H9 (cell line): ENCODE results near the gene ADRA2A. TPM values are rescaled to one million over a fixed set of nuclear protein-coding genes. Genes with fewer than 3 reads are reported as not detected.

Experiments
- DNase-seq: peaks from one replicate; pipeline ENCODE4 v3.0.0-alpha.2; 2017
- H2AFZ ChIP-seq: one replicate; pipeline ENCODE4 v1.6.1; 2013; ENCODE audit warnings: mild to moderate bottlenecking, low read length, control low read depth, moderate library complexity
- H2AK5ac ChIP-seq: 2 replicates; pipeline ENCODE4 v1.6.1; 2013; ENCODE audit warnings: low read length, control low read depth, mixed read lengths; ENCODE audit not compliant: insufficient read length
- H2BK120ac ChIP-seq: one replicate; pipeline ENCODE4 v1.6.1; 2013; ENCODE audit warnings: low read depth, mild to moderate bottlenecking, low read length, control low read depth, inconsistent platforms; ENCODE audit not compliant: poor library complexity, severe bottlenecking
- H2BK12ac ChIP-seq: 2 replicates; pipeline ENCODE4 v1.6.1; 2013; ENCODE audit warnings: low read length, control low read depth, mixed read lengths, low read depth; ENCODE audit not compliant: insufficient read length
- H2BK15ac ChIP-seq: 2 replicates; pipeline ENCODE4 v1.6.1; 2013; ENCODE audit warnings: low read depth, low read length, control low read depth
- H2BK20ac ChIP-seq: one replicate; pipeline ENCODE4 v1.6.1; 2013; ENCODE audit warnings: low read depth, mild to moderate bottlenecking, low read length, control low read depth, inconsistent platforms; ENCODE audit not compliant: poor library complexity, severe bottlenecking
- H2BK5ac ChIP-seq: 2 replicates; pipeline ENCODE4 v1.6.1; 2013; ENCODE audit warnings: low read length, control low read depth, mixed read lengths; ENCODE audit not compliant: insufficient read length
- H3K14ac ChIP-seq: 2 replicates; pipeline ENCODE4 v1.6.1; 2013; ENCODE audit warnings: low read length, control low read depth; ENCODE audit not compliant: insufficient read depth
- H3K18ac ChIP-seq: 2 replicates; pipeline ENCODE4 v1.6.1; 2013; ENCODE audit warnings: low read depth, mild to moderate bottlenecking, mixed read lengths, low read length, control low read depth; ENCODE audit not compliant: insufficient read length
- H3K23ac ChIP-seq: 2 replicates; pipeline ENCODE4 v1.6.1; 2013; ENCODE audit warnings: low read length, control low read depth, mixed read lengths, low read depth; ENCODE audit not compliant: insufficient read length
- H3K23me2 ChIP-seq: 2 replicates; pipeline ENCODE4 v1.6.1; 2013; ENCODE audit warnings: low read depth, mild to moderate bottlenecking, mixed read lengths, low read length, control low read depth; ENCODE audit not compliant: insufficient read length, poor library complexity, severe bottlenecking
- H3K27ac ChIP-seq: 2 replicates; pipeline ENCODE4 v1.5.1; 2013; ENCODE audit warnings: low read length, control low read depth, mixed read lengths, low read depth; ENCODE audit not compliant: insufficient read length
- H3K27me3 ChIP-seq: 2 replicates; pipeline ENCODE4 v1.6.1; 2013; ENCODE audit warnings: low read length, control low read depth, inconsistent platforms; ENCODE audit not compliant: insufficient read depth
- H3K4ac ChIP-seq: 2 replicates; pipeline ENCODE4 v1.6.1; 2013; ENCODE audit warnings: low read depth, mild to moderate bottlenecking, control low read depth, inconsistent platforms, low read length, moderate library complexity
- H3K4me1 ChIP-seq: 2 replicates; pipeline ENCODE4 v1.6.1; 2013; ENCODE audit warnings: low read length, control low read depth, inconsistent platforms; ENCODE audit not compliant: insufficient read depth
- H3K4me2 ChIP-seq: 2 replicates; pipeline ENCODE4 v1.6.1; 2013; ENCODE audit warnings: low read length, control low read depth, mixed read lengths; ENCODE audit not compliant: insufficient read length, insufficient read depth
- H3K56ac ChIP-seq: 2 replicates; pipeline ENCODE4 v1.6.1; 2013; ENCODE audit warnings: low read depth, mild to moderate bottlenecking, mixed read lengths, low read length, control low read depth; ENCODE audit not compliant: insufficient read length
- H3K79me1 ChIP-seq: 2 replicates; pipeline ENCODE4 v1.6.1; 2013; ENCODE audit warnings: low read depth, mild to moderate bottlenecking, moderate library complexity, low read length, control low read depth, inconsistent platforms; ENCODE audit not compliant: insufficient read depth, poor library complexity, severe bottlenecking
- H3K79me2 ChIP-seq: 2 replicates; pipeline ENCODE4 v1.6.1; 2013; ENCODE audit warnings: low read length, control low read depth, inconsistent platforms; ENCODE audit not compliant: insufficient read depth
- H3K9ac ChIP-seq: 2 replicates; pipeline ENCODE4 v1.6.1; 2013; ENCODE audit warnings: low read length, control low read depth, mixed read lengths; ENCODE audit not compliant: insufficient read length; ENCODE audit errors: extremely low read depth
- H3K9me3 ChIP-seq: one replicate; pipeline ENCODE4 v1.6.1; 2013; ENCODE audit warnings: low read depth, low read length, inconsistent platforms; ENCODE audit not compliant: control insufficient read depth
- H3T11ph ChIP-seq: one replicate; pipeline ENCODE4 v1.6.1; 2013; ENCODE audit warnings: mild to moderate bottlenecking, low read length, control low read depth, inconsistent platforms
- H4K20me1 ChIP-seq: one replicate; pipeline ENCODE4 v1.6.1; 2013; ENCODE audit not compliant: control insufficient read depth, insufficient read length, insufficient read depth
- H4K5ac ChIP-seq: 2 replicates; pipeline ENCODE4 v1.6.1; 2013; ENCODE audit warnings: low read depth, mild to moderate bottlenecking, mixed read lengths, low read length, control low read depth; ENCODE audit not compliant: insufficient read length
- H4K8ac ChIP-seq: replicated peaks from 2 replicates; pipeline ENCODE4 v1.6.1; 2013; ENCODE audit warnings: low read length, control low read depth, mixed read lengths, low read depth; ENCODE audit not compliant: insufficient read length
- H4K91ac ChIP-seq: 2 replicates; pipeline ENCODE4 v1.6.1; 2013; ENCODE audit warnings: low read depth, mild to moderate bottlenecking, moderate library complexity, mixed read lengths, low read length, control low read depth; ENCODE audit not compliant: insufficient read length
- H3K27ac Mint-ChIP-seq, 3 experiments: 2 replicates in 2 of 3; 3 replicates in 1 of 3; pipeline ENCODE4 v1.8.0; 2020 to 2021; ENCODE audit warnings: mixed read lengths in 3 of 3, mild to moderate bottlenecking in 1 of 3, moderate library complexity in 1 of 3
- H3K27me3 Mint-ChIP-seq: 2 replicates; pipeline ENCODE4 v1.8.0; 2021; ENCODE audit warnings: low read depth, mild to moderate bottlenecking, moderate library complexity, mixed read lengths
- H3K36me3 Mint-ChIP-seq, 3 experiments: 2 replicates in 2 of 3; 3 replicates in 1 of 3; pipeline ENCODE4 v1.8.0; 2020 to 2021; ENCODE audit warnings: low read depth in 3 of 3, mixed read lengths in 3 of 3; ENCODE audit not compliant: insufficient read depth in 1 of 3
- H3K4me1 Mint-ChIP-seq, 2 experiments: 2 replicates each; pipeline ENCODE4 v1.8.0; 2020; ENCODE audit warnings: mixed read lengths in 2 of 2
- H3K4me3 Mint-ChIP-seq, 2 experiments: 2 replicates in 1 of 2; 3 replicates in 1 of 2; pipeline ENCODE4 v1.8.0; 2020 to 2021; ENCODE audit warnings: mild to moderate bottlenecking in 2 of 2, mixed read lengths in 2 of 2, moderate library complexity in 1 of 2
- H3K9me3 Mint-ChIP-seq, 2 experiments: 2 replicates in 1 of 2; 3 replicates in 1 of 2; pipeline ENCODE4 v1.8.0; 2020; ENCODE audit warnings: mild to moderate bottlenecking in 2 of 2, mixed read lengths in 2 of 2, moderate library complexity in 1 of 2
- CTCF ChIP-seq: fragments of 200-600 bp; sonication (generic); conservative IDR thresholded peaks from 3 replicates; pipeline ENCODE4 v1.8.0; 2021; ENCODE audit warnings: antibody characterized with exemption, mild to moderate bottlenecking
- WGBS: extraction: QIAGEN DNeasy Blood & Tissue Kit; methylation state at CpG from one replicate; pipeline ENCODE4 v1.1.7; 2013; ENCODE audit warnings: missing lambda C conversion rate, low lambda C conversion rate, mixed read lengths; ENCODE audit not compliant: insufficient read length; ENCODE audit errors: extremely low coverage; 5-methylcytosine and 5-hydroxymethylcytosine counted together
- total RNA-seq: library from RNA; stranded (reverse); gene quantifications from 2 replicates; pipeline ENCODE4 v1.2.1, GENCODE V29; 2021

ADRA2A gene
- total RNA-seq, 1 experiment from 2014 or later = 1.4 TPM

GRCh38 chr10:111114758-111115500 is 38.1 kb downstream of the ADRA2A start:
- H2BK12ac ChIP-seq = no peak overlapping the region
- no peak overlapping the region for H4K8ac ChIP-seq
- no peak overlapping the region for H2BK20ac ChIP-seq
- Mint-ChIP-seq H3K27me3 (peaks cover 9% of the 10 kb centered on the region), H3K9me3 (no peaks in the 10 kb centered on the region), H3K36me3 (no peaks in the 10 kb centered on the region), H3K4me3 (no peak overlapping the region), H3K27ac (peak overlapping the region in 1 of 3 experiments; percentile 77; a peak in 1 of 7 replicates), H3K4me1 (no peaks in the 10 kb centered on the region)
- no peak overlapping the region for H3K56ac ChIP-seq
- no peak for TF ChIP-seq CTCF
- no peak overlapping the region for H3K4me2 ChIP-seq
- H3K79me2 ChIP-seq = no peaks in the 10 kb centered on the region
- H4K20me1 ChIP-seq = no peaks in the 10 kb centered on the region
- no peak overlapping the region for H2BK120ac ChIP-seq
- H4K5ac ChIP-seq = no peak overlapping the region
- no peaks in the 10 kb centered on the region for H3K27me3 ChIP-seq
- H3K23me2 ChIP-seq = no peaks in the 10 kb centered on the region
- H3T11ph ChIP-seq = no peak overlapping the region
- no peak overlapping the region for H2AK5ac ChIP-seq
- H2BK15ac ChIP-seq = no peak overlapping the region
- DNase-seq = peak; percentile 17
- no peak overlapping the region for H3K23ac ChIP-seq
- no peak overlapping the region for H4K91ac ChIP-seq
- H2AFZ ChIP-seq = no peak overlapping the region
- no CpG with 5 or more reads among the region's 12 CpGs for WGBS
- H3K4ac ChIP-seq = no peak overlapping the region
- H3K9me3 ChIP-seq = no peaks in the 10 kb centered on the region
- no peak overlapping the region for H3K18ac ChIP-seq
- no peaks in the 10 kb centered on the region for H3K79me1 ChIP-seq
- H3K4me1 ChIP-seq = no peaks in the 10 kb centered on the region
- no peak overlapping the region for H3K9ac ChIP-seq
- H3K27ac ChIP-seq = no peak overlapping the region
- no peak overlapping the region; the same call in 1 of the 2 replicates for H3K14ac ChIP-seq
- H2BK5ac ChIP-seq = no peak overlapping the region
